ENCODE measurements around the gene PSMG2. TPM values are rescaled to one million over a fixed set of nuclear protein-coding genes. Genes with fewer than 3 reads are reported as not detected.

Gene PSMG2
- total and polyA plus RNA-seq, 2 of the 4 experiments (the other 2 are of a cell fraction), result 34.4 to 59.5 TPM

DNA sequence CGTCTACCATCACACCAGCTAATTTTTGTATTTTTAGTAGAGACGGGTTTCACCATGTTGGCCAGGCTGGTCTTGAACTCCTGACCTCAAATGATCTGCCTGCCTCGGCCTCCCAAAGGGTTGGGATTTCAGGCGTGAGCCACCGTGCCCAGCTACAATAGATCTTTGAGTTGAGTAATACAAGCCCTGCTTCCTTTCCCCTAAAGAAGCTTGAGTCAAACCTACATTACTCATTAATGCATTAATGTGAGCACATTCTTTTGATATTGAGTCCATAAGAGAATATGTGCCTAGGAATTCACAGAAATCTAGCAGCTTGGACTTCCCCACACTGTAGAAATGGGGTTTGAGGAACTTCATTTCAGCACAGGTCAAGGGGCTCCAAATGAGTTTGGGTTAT lies 39.6 kb downstream of the PSMG2 start:
- no peaks in the 10 kb centered on the region for H3K79me1 ChIP-seq (ENCODE audit: low read depth in 1 of 2, low read length in 2 of 2)
- no peaks in the 10 kb centered on the region for H4K20me1 ChIP-seq (ENCODE audit: insufficient read depth, low read length)
- intact Hi-C loops (cut with micrococcal nuclease) (no loop called here), in situ Hi-C loops (cut with MboI; ENCODE audit: low sequenced_read_pairs) (loop anchor here (10.0 to 25.0 kb wide), 2 partner anchors 152 to 420 kb away; no protein-coding TSS in a partner anchor), dilution Hi-C loops (cut with HindIII; ENCODE audit: low sequenced_read_pairs, unreplicated experiment) (no loop called here)
- H3K9me3 ChIP-seq (ENCODE audit: control insufficient read depth, insufficient read depth, low read length), result no peaks in the 10 kb centered on the region
- H2BK20ac ChIP-seq (ENCODE audit: low read depth, low read length), result peak overlapping the region; percentile 52; the same call in 1 of the 2 replicates
- H3K4me3 ChIP-seq (ENCODE audit: insufficient read depth, low read depth, low read length), result no peak overlapping the region
- H3K9me1 ChIP-seq (ENCODE audit: insufficient read depth, low read length), result no peaks in the 10 kb centered on the region
- H3K9ac ChIP-seq (ENCODE audit: low read depth, low read length), result no peak overlapping the region
- no peaks in the 10 kb centered on the region for H3K36me3 ChIP-seq (ENCODE audit: control insufficient read depth, insufficient read depth, low read length)
- TF ChIP-seq CEBPB (IDR thresholded peaks at IDR 0.05; ENCODE audit: low read depth, low read length) (peak; percentile 81), RCOR1 (IDR thresholded peaks at IDR 0.05; ENCODE audit: insufficient replicate concordance, low read length) (peak; percentile 38), FOS (IDR thresholded peaks at IDR 0.05; ENCODE audit: low read depth, low read length) (no peak)
- POLR2A ChIA-PET (ENCODE audit: unreplicated experiment), result no interaction called here
- no peak overlapping the region for H2BK15ac ChIP-seq (ENCODE audit: low read depth, low read length)
- no peak overlapping the region for H3K4me2 ChIP-seq (ENCODE audit: low read depth, low read length)
- no peak overlapping the region for H2AFZ ChIP-seq (replicated peaks; ENCODE audit: low read length, poor library complexity)
- H2BK120ac ChIP-seq (ENCODE audit: low read depth, low read length), result peak overlapping the region; percentile 21; the same call in 1 of the 2 replicates
- no peak overlapping the region for H2AK9ac ChIP-seq (replicated peaks; ENCODE audit: low read depth, low read length, poor library complexity)
- CTCF ChIA-PET, result interaction anchor here (0.5 to 1.1 kb wide), 4 partner anchors 12 to 192 kb away, joined by 3 read pairs; no protein-coding TSS in a partner anchor
- DNase-seq, result peak; percentile 87
- no peak overlapping the region for H3K27ac ChIP-seq (ENCODE audit: insufficient read depth, low read length)
- no peak overlapping the region for H4K91ac ChIP-seq (ENCODE audit: insufficient read depth, low read depth, low read length)
- H3K14ac ChIP-seq (replicated peaks; ENCODE audit: low read depth, low read length), result no peak overlapping the region
- peaks cover 3% of the 10 kb centered on the region; the same call in 1 of the 2 replicates for H3K4me1 ChIP-seq (ENCODE audit: control insufficient read depth, insufficient read depth, low read length)
- H3K18ac ChIP-seq (ENCODE audit: low read depth, low read length), result no peak overlapping the region
- H2AK5ac ChIP-seq (ENCODE audit: low read depth, low read length), result no peak overlapping the region
- 0% methylated on average over 1 of the region's 5 CpGs; no CpG with 5 or more reads in 1 of the 2 experiments for WGBS, 2 experiments (ENCODE audit: extremely low coverage in 2 of 2, insufficient read length in 1 of 2)
- no peaks in the 10 kb centered on the region for H3K27me3 ChIP-seq (ENCODE audit: control insufficient read depth, insufficient read depth, low read length)
- H3K56ac ChIP-seq (ENCODE audit: extremely low read depth, insufficient read depth, low read length), result no peak overlapping the region
- no TSS peak for BruUV-seq (replicated peaks)
- peak; percentile 76 for ATAC-seq (ENCODE audit: low read depth)
- no peak overlapping the region for H3K4ac ChIP-seq (ENCODE audit: low read depth, low read length)
- H4K8ac ChIP-seq (ENCODE audit: low read depth in 2 of 2, low read length in 2 of 2), result no peak overlapping the region
- H2BK5ac ChIP-seq (ENCODE audit: low read depth, low read length, poor library complexity, severe bottlenecking), result peak overlapping the region; percentile 73
- H3K23ac ChIP-seq (ENCODE audit: low read depth, low read length), result no peak overlapping the region
- no peak overlapping the region for H4K5ac ChIP-seq (ENCODE audit: low read depth, low read length)

All from IMR-90 (cell line).